ENCODE data around the gene FGF18.

FGF18 gene

DNA sequence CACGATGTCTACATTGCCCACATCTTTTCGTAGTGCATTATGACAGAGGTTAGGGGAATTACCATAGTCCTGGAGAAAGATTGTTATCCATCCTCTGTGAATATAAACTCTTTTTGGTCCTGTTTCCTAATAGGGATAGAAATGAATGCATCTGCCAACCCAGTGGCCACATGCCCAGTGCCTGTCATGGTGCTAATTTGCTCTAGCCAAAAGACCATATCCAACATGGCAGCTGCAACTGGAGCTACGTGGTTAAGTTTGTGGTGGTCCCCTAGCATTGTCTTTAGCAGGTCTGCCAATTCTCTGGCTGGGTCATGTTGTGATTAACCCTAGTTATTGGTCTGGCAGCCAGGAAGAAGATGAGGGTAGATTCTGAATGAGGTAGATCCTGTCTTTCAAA lies 87.5 kb downstream of the FGF18 start:
- DNase-seq: no peak
